ENCODE measurements around the gene ZFYVE21.

The ZFYVE21 gene

GRCh38 chr14:103715052-103716000, at the start of gene ZFYVE21, which contains the start of gene XRCC3:
Gene ZFYVE21, plus strand, starts transcription at chr14:103715810. Its CDS starts 32 bp downstream, at chr14:103715842.
Gene XRCC3, minus strand, starts transcription at chr14:103715451. Its CDS starts 4,364 bp downstream, at chr14:103711087.
- DNase-seq (ENCODE audit: low spot score) = peak; percentile 100
- TF ChIP-seq CTCF (IDR thresholded peaks at IDR 0.05; ENCODE audit: borderline replicate concordance, control extremely low read depth, extremely low read depth, insufficient read depth, missing control alignments) = no peak
- in situ Hi-C loops (cut with MboI; ENCODE audit: low sequenced_read_pairs, unreplicated experiment) = no loop called here

GRCh38 chr14:103667671-103668070, 47.9 kb upstream of the ZFYVE21 start:
- no peak for TF ChIP-seq CTCF (IDR thresholded peaks at IDR 0.05; ENCODE audit: borderline replicate concordance, control extremely low read depth, extremely low read depth, insufficient read depth, missing control alignments)
- DNase-seq (ENCODE audit: low spot score) = no peak
- in situ Hi-C loops (cut with MboI; ENCODE audit: low sequenced_read_pairs, unreplicated experiment) = no loop called here

- no peak for DNase-seq (ENCODE audit: low spot score)
- in situ Hi-C loops (cut with MboI; ENCODE audit: low sequenced_read_pairs, unreplicated experiment) = no loop called here
- TF ChIP-seq CTCF (IDR thresholded peaks at IDR 0.05; ENCODE audit: borderline replicate concordance, control extremely low read depth, extremely low read depth, insufficient read depth, missing control alignments) = no peak
Observed at GRCh38 chr14:103668117-103668516, 47.5 kb upstream of the ZFYVE21 start.

GRCh38 chr14:103669370-103669769, 46.2 kb upstream of the ZFYVE21 start:
- in situ Hi-C loops (cut with MboI; ENCODE audit: low sequenced_read_pairs, unreplicated experiment) = no loop called here
- no peak for DNase-seq (ENCODE audit: low spot score)
- no peak for TF ChIP-seq CTCF (IDR thresholded peaks at IDR 0.05; ENCODE audit: borderline replicate concordance, control extremely low read depth, extremely low read depth, insufficient read depth, missing control alignments)

- in situ Hi-C loops (cut with MboI; ENCODE audit: low sequenced_read_pairs, unreplicated experiment) = no loop called here
- no peak for TF ChIP-seq CTCF (IDR thresholded peaks at IDR 0.05; ENCODE audit: borderline replicate concordance, control extremely low read depth, extremely low read depth, insufficient read depth, missing control alignments)
- DNase-seq (ENCODE audit: low spot score) = no peak
Observed at GRCh38 chr14:103671911-103672310, 43.7 kb upstream of the ZFYVE21 start.

- TF ChIP-seq CTCF (IDR thresholded peaks at IDR 0.05; ENCODE audit: borderline replicate concordance, control extremely low read depth, extremely low read depth, insufficient read depth, missing control alignments) = no peak
- DNase-seq (ENCODE audit: low spot score) = no peak
- in situ Hi-C loops (cut with MboI; ENCODE audit: low sequenced_read_pairs, unreplicated experiment) = no loop called here
Observed at GRCh38 chr14:103675957-103676356, 39.7 kb upstream of the ZFYVE21 start.
